ENCODE data around the gene WDR5. TPM values are rescaled to one million over a fixed set of nuclear protein-coding genes. Genes with fewer than 3 reads are reported as not detected.

The WDR5 gene
- total RNA-seq, 1 experiment from 2014 or later: 62.5 TPM

GRCh38 chr9:134130503-134131375, 5.1 kb upstream of the WDR5 start:
- Mint-ChIP-seq H3K36me3 (no peaks in the 10 kb centered on the region), H3K4me3 (peak overlapping the region; percentile 8; the same call in 1 of the 2 replicates), H3K27me3 (ENCODE audit: low read depth) (no peaks in the 10 kb centered on the region), H3K4me1 (peaks cover 30% of the 10 kb centered on the region), H3K27ac (peak overlapping the region; percentile 87), H3K9me3 (no peaks in the 10 kb centered on the region)
- ChIA-PET CTCF (interaction anchor here (0.6 to 1.0 kb wide), 4 partner anchors 32 to 388 kb away, joined by 3 to 4 read pairs (median 3); no protein-coding TSS in a partner anchor), POLR2A (interaction anchor here (0.7 kb wide), 1 partner anchor 675 kb away, joined by 4 read pairs; no protein-coding TSS in a partner anchor)
- ATAC-seq (peak; percentile 67), DNase-seq (ENCODE audit: low spot score) (peak; percentile 81)
- TF ChIP-seq GTF2I (CRISPR knock-in tag; conservative IDR thresholded peaks at IDR 0.05): no peak
- no peak for TF ChIP-seq CREM (CRISPR knock-in tag; IDR thresholded peaks at IDR 0.05)
- peak; percentile 86 for TF ChIP-seq TEAD4 (CRISPR knock-in tag; IDR thresholded peaks at IDR 0.05)
- no peak for TF ChIP-seq ZNF512 (CRISPR knock-in tag; IDR thresholded peaks at IDR 0.05; ENCODE audit: borderline replicate concordance)
- TF ChIP-seq NR1H2 (CRISPR knock-in tag; IDR thresholded peaks at IDR 0.05): no peak
- TF ChIP-seq E2F4 (CRISPR knock-in tag; IDR thresholded peaks at IDR 0.05; ENCODE audit: borderline replicate concordance, low read depth): no peak
- TF ChIP-seq FOXP4 (CRISPR knock-in tag; IDR thresholded peaks at IDR 0.05): 0 out of 2 replicates have a peak, but pooled peaks have one; percentile 15
- 0 out of 2 replicates have a peak, but pooled peaks have one; percentile 47 for TF ChIP-seq ZNF121 (CRISPR knock-in tag; IDR thresholded peaks at IDR 0.05)
- 0 out of 2 replicates have a peak, but pooled peaks have one; percentile 26 for TF ChIP-seq GABPB1 (CRISPR knock-in tag; IDR thresholded peaks at IDR 0.05)
- TF ChIP-seq ZNF317 (CRISPR knock-in tag; IDR thresholded peaks at IDR 0.05; ENCODE audit: borderline replicate concordance, low read depth): no peak
- TF ChIP-seq TEAD1 (CRISPR knock-in tag; IDR thresholded peaks at IDR 0.05): peak; percentile 86; the same call in 1 of the 2 replicates
- TF ChIP-seq MAX (CRISPR knock-in tag; IDR thresholded peaks at IDR 0.05): peak; percentile 64; the same call in 1 of the 2 replicates

GRCh38 chr9:134131471-134132207, 4.2 kb upstream of the WDR5 start:
- ATAC-seq: no peak
- peaks cover 31% of the 10 kb centered on the region for H3K4me1 Mint-ChIP-seq
- no peaks in the 10 kb centered on the region for H3K9me3 Mint-ChIP-seq
- no peak overlapping the region; the same call in 1 of the 2 replicates for H3K4me3 Mint-ChIP-seq
- no peak for DNase-seq (ENCODE audit: low spot score)
- ChIA-PET POLR2A (no interaction called here), CTCF (interaction anchor here (0.7 to 1.1 kb wide), 5 partner anchors 32 to 107 kb away, joined by 3 to 4 read pairs (median 3); partner anchors contain the start of gene BRD3OS)
- H3K27ac Mint-ChIP-seq: peak overlapping the region; percentile 87
- H3K27me3 Mint-ChIP-seq (ENCODE audit: low read depth): no peaks in the 10 kb centered on the region
- H3K36me3 Mint-ChIP-seq: no peaks in the 10 kb centered on the region
- TF ChIP-seq HMGA2 (CRISPR knock-in tag; IDR thresholded peaks at IDR 0.05): no peak
- no peak for TF ChIP-seq ZBTB43 (CRISPR knock-in tag; IDR thresholded peaks at IDR 0.05)
- no peak for TF ChIP-seq GTF2I (CRISPR knock-in tag; conservative IDR thresholded peaks at IDR 0.05)
- no peak for TF ChIP-seq ZNF512 (CRISPR knock-in tag; IDR thresholded peaks at IDR 0.05; ENCODE audit: borderline replicate concordance)
- TF ChIP-seq EMX1 (CRISPR knock-in tag; IDR thresholded peaks at IDR 0.05): no peak
- TF ChIP-seq CDX4 (CRISPR knock-in tag; IDR thresholded peaks at IDR 0.05; ENCODE audit: borderline replicate concordance): no peak
- TF ChIP-seq FOXJ3 (CRISPR knock-in tag; IDR thresholded peaks at IDR 0.05; ENCODE audit: borderline replicate concordance): no peak
- TF ChIP-seq SOX15 (CRISPR knock-in tag; IDR thresholded peaks at IDR 0.05): no peak
- no peak for TF ChIP-seq NR1H2 (CRISPR knock-in tag; IDR thresholded peaks at IDR 0.05)
- no peak for TF ChIP-seq ESRRA (CRISPR knock-in tag; IDR thresholded peaks at IDR 0.05; ENCODE audit: borderline replicate concordance)
- TF ChIP-seq ZMAT4 (CRISPR knock-in tag; IDR thresholded peaks at IDR 0.05): no peak
- no peak for TF ChIP-seq ZNF219 (CRISPR knock-in tag; IDR thresholded peaks at IDR 0.05; ENCODE audit: borderline replicate concordance)
- no peak for TF ChIP-seq NFYB (CRISPR knock-in tag; conservative IDR thresholded peaks at IDR 0.05; ENCODE audit: low read depth)
